ENCODE data around the gene TUFM. TPM values are rescaled to one million over a fixed set of nuclear protein-coding genes. Genes with fewer than 3 reads are reported as not detected.

TUFM gene
- polyA plus RNA-seq, 1 donor from 2014 or later: 144 TPM

- no peaks in the 10 kb centered on the region for H3K9me3 ChIP-seq (ENCODE audit: low read length)
- no peak overlapping the region for H3K27ac ChIP-seq (ENCODE audit: low read length)
- no peaks in the 10 kb centered on the region for H3K9me2 ChIP-seq (ENCODE audit: insufficient read depth, low read length)
- no peak overlapping the region for H3K9ac ChIP-seq (ENCODE audit: low read length)
- TF ChIP-seq TAF1 (IDR thresholded peaks at IDR 0.05; ENCODE audit: low read depth) (no peak), CTCF (IDR thresholded peaks at IDR 0.05; ENCODE audit: poor library complexity, severe bottlenecking) (no peak), REST (IDR thresholded peaks at IDR 0.05; ENCODE audit: borderline replicate concordance) (no peak), POLR2AphosphoS5 (IDR thresholded peaks at IDR 0.05) (no peak)
- no peaks in the 10 kb centered on the region for H3K27me3 ChIP-seq (ENCODE audit: insufficient read depth, low read depth, low read length)
- H3K79me2 ChIP-seq (replicated peaks; ENCODE audit: insufficient read depth, low read length): peaks cover 3% of the 10 kb centered on the region
- H3K4me3 ChIP-seq (ENCODE audit: low read length): no peak overlapping the region
- no peak overlapping the region for H3K4me2 ChIP-seq (ENCODE audit: low read length)
- H2AFZ ChIP-seq (ENCODE audit: low read depth, low read length): no peak overlapping the region
- H4K20me1 ChIP-seq (ENCODE audit: insufficient read depth): no peaks in the 10 kb centered on the region
- peaks cover 3% of the 10 kb centered on the region for H3K36me3 ChIP-seq (ENCODE audit: insufficient read depth, low read length)
- no peaks in the 10 kb centered on the region for H3F3A ChIP-seq (ENCODE audit: insufficient read depth, low read length, poor library complexity, severe bottlenecking)
These were observed 6.2 kb downstream of the TUFM start for GRCh38 chr16:28839899-28840298.

- no peak overlapping the region for H3K27ac ChIP-seq (ENCODE audit: low read length)
- no peak overlapping the region for H3K4me2 ChIP-seq (ENCODE audit: low read length)
- TF ChIP-seq REST (IDR thresholded peaks at IDR 0.05; ENCODE audit: borderline replicate concordance) (no peak), EZH2 (IDR thresholded peaks at IDR 0.05; ENCODE audit: borderline replicate concordance, insufficient read depth, low read length, poor library complexity, severe bottlenecking) (no peak), EP300 (conservative IDR thresholded peaks at IDR 0.05; ENCODE audit: poor library complexity, severe bottlenecking) (no peak), MXI1 (conservative IDR thresholded peaks at IDR 0.05; ENCODE audit: poor library complexity, severe bottlenecking) (no peak), CTCF (IDR thresholded peaks at IDR 0.05; ENCODE audit: poor library complexity, severe bottlenecking) (no peak), POLR2AphosphoS5 (IDR thresholded peaks at IDR 0.05) (no peak), RAD21 (conservative IDR thresholded peaks at IDR 0.05) (no peak), TAF1 (IDR thresholded peaks at IDR 0.05; ENCODE audit: low read depth) (no peak), SMC3 (conservative IDR thresholded peaks at IDR 0.05; ENCODE audit: poor library complexity) (no peak)
- H2AFZ ChIP-seq (ENCODE audit: low read depth, low read length): no peak overlapping the region
- no peak overlapping the region for H3K9ac ChIP-seq (ENCODE audit: low read length)
- no peaks in the 10 kb centered on the region for H3K27me3 ChIP-seq (ENCODE audit: insufficient read depth, low read depth, low read length)
- no peaks in the 10 kb centered on the region for H3F3A ChIP-seq (ENCODE audit: insufficient read depth, low read length, poor library complexity, severe bottlenecking)
- H3K4me3 ChIP-seq (ENCODE audit: low read length): no peak overlapping the region
- no peaks in the 10 kb centered on the region for H3K79me2 ChIP-seq (replicated peaks; ENCODE audit: insufficient read depth, low read length)
- no peaks in the 10 kb centered on the region for H3K9me2 ChIP-seq (ENCODE audit: insufficient read depth, low read length)
- peaks cover 3% of the 10 kb centered on the region for H3K36me3 ChIP-seq (ENCODE audit: insufficient read depth, low read length)
- H4K20me1 ChIP-seq (ENCODE audit: insufficient read depth): no peaks in the 10 kb centered on the region
- no peaks in the 10 kb centered on the region for H3K9me3 ChIP-seq (ENCODE audit: low read length)
These were observed 7.0 kb downstream of the TUFM start for GRCh38 chr16:28839004-28839639.
